Activated CD4-positive, alpha-beta T cell treated with anti-CD3 and anti-CD28 coated beads, Interleukin-2, amount 50 U/mL, for 48 hours (primary cell): ENCODE measurements around the gene UNC5A.
"Not testable (repeated sequence)": the region's sequence is repeated elsewhere in the genome, so short reads cannot be mapped to it uniquely, and the experiment has no call there.

Source experiments
- DNase-seq, 2 experiments: peaks; one replicate each; pipeline ENCODE4 v3.0.0-alpha.2; 2020

The UNC5A gene

DNA sequence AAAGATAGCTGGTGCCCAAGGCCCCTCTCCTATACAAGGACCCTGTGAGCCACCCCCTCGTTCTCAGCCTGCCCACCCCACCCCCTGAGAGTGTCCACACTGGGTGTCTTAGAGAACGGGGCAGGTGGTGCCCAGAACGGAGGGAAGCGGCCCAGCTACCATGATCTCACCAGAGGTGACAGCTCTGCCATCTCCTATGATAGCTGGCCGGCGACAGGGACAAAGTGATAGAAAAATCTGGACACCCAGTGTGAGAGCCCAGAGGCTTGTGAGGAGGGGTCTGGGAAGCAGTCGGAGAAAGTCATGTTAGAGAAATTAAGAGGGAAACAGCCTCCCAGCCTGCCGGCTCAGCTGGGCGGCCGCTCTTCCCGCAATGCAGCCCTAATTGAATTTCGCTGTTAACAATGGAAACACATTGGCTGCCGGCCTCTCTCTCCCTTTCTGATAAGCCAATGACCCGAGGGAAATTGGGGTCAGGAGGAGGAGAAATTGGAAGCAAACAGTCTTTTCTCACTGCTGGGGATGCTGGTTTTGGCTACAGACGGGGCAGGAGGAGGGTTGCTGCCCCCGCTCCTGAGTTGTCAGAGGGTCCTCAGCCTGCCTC is 56.5 kb downstream of the UNC5A start:
- no peak for DNase-seq

DNA sequence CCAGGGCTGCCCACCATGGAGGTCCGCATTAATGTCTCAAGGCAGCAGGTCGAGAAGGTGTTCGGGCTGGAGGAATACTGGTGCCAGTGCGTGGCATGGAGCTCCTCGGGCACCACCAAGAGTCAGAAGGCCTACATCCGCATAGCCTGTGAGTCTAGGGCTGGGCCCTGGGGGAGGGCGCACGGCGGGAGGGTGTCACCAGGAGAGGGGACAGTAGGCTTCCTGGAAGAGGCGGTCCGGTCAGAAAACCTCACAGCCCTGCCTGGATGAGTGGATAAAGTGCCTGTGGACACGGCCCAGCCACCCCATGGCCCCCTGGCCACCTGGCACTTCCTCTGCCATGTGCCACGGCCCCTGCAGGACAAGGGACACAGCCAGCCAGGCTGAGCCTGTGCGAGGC is 57.8 kb downstream of the UNC5A start:
- DNase-seq = no peak

DNA sequence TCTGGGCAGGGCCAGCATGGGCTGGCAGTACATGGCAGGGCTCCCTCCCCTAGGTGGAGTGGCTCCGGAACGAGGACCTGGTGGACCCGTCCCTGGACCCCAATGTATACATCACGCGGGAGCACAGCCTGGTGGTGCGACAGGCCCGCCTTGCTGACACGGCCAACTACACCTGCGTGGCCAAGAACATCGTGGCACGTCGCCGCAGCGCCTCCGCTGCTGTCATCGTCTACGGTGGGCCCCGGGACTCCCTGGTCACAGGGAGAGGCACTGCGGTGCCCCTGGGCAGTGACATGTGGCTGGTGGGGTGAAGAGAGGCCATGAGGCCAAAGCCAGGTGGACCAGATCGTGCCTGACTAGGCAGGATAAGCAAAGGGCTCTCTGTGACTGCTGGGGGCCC is 58.4 kb downstream of the UNC5A start:
- no peak for DNase-seq

- DNase-seq = no peak
These were observed 59.2 kb downstream of the UNC5A start for GRCh38 chr5:176869501-176870109.

DNA sequence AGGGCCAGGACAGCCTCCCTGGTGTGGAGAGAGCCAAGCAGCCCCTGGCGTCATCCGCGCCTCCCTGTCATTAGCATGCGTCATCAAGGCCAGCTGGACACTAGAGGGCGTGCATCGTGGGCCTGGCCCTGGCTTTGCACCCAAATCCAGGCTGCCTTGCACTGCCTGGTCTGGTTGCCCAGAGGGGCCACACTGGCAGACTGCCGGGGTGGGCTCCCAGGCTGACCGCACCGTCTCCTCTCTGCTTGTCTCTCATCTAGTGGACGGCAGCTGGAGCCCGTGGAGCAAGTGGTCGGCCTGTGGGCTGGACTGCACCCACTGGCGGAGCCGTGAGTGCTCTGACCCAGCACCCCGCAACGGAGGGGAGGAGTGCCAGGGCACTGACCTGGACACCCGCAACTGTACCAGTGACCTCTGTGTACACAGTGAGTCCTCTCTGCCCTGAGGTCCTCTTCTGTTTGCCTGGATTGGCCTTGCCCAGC is 59.8 kb downstream of the UNC5A start:
- no peak for DNase-seq

DNA sequence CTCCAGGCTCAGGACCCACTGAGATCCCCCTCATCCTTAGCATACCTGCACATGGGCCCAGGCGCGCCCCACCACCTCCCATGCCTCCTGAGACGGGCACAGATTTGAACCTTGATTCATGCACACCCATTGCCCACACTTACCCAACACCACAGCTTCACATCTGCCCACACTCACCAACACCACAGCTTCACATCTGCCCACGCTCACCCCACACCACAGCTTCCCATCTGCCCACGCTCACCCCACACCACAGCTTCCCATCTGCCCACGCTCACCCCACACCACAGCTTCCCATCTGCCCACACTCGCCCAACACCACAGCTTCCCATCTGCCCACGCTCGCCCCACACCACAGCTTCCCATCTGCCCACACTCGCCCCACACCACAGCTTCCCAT is 60.3 kb downstream of the UNC5A start:
- DNase-seq = not testable (repeated sequence)

- DNase-seq = not testable (repeated sequence)
These were observed 62.2 kb downstream of the UNC5A start for GRCh38 chr5:176872586-176872985.

- not testable (repeated sequence) for DNase-seq
These were observed 62.7 kb downstream of the UNC5A start for GRCh38 chr5:176873011-176873410.

- DNase-seq = no peak
These were observed 63.3 kb downstream of the UNC5A start for GRCh38 chr5:176873541-176874172.

DNA sequence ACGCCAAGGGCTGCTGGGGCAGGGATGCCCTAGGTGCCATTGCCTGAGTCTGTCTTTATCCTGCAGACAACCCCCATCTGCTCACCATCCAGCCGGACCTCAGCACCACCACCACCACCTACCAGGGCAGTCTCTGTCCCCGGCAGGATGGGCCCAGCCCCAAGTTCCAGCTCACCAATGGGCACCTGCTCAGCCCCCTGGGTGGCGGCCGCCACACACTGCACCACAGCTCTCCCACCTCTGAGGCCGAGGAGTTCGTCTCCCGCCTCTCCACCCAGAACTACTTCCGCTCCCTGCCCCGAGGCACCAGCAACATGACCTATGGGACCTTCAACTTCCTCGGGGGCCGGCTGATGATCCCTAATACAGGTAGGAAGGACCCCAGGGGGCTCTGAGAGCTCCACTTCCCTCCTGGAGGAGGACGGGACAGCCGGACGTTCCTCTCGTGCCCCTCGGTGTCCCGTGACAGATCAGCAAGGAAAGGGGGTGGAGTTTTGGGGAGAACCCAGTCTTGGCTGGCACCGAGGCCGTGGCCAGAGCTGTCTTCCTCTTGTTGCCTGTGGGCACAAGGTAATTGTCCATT is 63.9 kb downstream of the UNC5A start:
- no peak for DNase-seq

GRCh38 chr5:176875014-176875550 is 64.7 kb downstream of the UNC5A start:
- DNase-seq = no peak

GRCh38 chr5:176875783-176876505 is 65.6 kb downstream of the UNC5A start:
- DNase-seq = no peak

DNA sequence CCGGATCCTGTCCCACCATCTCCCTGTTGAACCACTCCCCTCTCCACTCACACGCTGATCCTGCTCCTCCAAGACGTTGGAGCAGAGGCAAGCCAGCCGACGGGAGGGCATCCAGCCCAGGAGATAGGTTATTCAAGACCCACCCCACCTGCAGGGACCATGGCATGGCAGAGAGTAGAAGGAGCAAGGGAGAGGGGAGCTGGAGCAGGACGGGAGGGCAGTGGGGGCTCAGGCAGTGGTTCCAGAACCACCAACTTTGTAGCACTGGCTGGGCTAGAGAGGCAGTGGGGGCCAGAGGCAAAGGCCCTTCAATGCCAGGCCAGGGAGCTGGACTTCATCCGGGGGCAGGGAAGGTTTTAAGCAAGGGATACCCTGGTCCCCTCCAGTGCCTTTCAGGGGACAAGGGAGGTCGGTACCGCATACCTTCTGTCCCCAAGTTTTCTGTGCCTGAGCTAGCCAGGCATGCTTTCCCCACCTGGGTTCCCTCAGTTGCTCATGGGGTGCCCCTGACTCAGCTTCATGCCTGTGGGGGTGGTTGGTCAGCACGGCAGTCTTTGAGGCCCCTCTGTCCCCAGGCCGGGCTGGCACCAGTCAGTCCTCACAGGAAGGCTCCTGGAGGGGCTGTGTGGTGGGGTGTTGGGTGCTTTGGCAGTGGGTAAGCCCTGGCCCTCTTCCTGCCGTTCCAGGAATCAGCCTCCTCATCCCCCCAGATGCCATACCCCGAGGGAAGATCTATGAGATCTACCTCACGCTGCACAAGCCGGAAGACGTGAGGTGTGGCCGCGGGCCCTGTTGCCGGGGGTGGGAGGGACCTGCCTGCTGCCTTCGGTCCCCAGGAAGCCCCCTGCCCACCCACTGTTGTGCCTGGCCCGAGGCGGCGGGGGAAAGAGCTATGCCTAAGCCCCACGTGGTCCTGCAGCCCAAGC is 66.4 kb downstream of the UNC5A start:
- no peak for DNase-seq

DNA sequence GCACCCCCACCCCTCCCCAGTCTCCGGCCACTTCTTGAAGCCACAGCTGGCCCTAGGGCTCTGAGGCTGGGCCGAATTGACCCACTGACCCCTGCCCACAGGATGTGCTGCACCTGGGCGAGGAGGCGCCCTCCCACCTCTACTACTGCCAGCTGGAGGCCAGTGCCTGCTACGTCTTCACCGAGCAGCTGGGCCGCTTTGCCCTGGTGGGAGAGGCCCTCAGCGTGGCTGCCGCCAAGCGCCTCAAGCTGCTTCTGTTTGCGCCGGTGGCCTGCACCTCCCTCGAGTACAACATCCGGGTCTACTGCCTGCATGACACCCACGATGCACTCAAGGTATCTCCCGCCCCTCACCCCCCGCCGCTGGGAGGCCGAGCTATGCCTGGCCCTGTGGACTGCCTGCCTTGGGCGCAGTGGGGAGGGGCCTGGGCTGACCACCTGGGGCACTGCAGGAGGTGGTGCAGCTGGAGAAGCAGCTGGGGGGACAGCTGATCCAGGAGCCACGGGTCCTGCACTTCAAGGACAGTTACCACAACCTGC is 67.5 kb downstream of the UNC5A start:
- no peak for DNase-seq

DNA sequence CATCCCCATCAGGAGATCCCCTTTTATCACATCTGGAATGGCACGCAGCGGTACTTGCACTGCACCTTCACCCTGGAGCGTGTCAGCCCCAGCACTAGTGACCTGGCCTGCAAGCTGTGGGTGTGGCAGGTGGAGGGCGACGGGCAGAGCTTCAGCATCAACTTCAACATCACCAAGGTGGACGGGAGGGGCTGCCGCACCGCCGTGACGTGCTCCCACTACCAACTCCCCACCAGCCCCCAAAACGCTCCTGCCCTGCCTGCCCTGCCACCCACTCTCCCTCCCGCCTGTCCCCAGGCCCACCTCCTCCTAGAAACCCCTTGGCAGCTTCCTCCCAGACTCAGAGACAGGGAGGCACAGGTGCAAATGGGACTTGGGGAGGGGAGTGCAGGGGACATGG is 68.1 kb downstream of the UNC5A start:
- DNase-seq = no peak

- no peak for DNase-seq
These were observed 68.7 kb downstream of the UNC5A start for GRCh38 chr5:176878906-176879662.

DNA sequence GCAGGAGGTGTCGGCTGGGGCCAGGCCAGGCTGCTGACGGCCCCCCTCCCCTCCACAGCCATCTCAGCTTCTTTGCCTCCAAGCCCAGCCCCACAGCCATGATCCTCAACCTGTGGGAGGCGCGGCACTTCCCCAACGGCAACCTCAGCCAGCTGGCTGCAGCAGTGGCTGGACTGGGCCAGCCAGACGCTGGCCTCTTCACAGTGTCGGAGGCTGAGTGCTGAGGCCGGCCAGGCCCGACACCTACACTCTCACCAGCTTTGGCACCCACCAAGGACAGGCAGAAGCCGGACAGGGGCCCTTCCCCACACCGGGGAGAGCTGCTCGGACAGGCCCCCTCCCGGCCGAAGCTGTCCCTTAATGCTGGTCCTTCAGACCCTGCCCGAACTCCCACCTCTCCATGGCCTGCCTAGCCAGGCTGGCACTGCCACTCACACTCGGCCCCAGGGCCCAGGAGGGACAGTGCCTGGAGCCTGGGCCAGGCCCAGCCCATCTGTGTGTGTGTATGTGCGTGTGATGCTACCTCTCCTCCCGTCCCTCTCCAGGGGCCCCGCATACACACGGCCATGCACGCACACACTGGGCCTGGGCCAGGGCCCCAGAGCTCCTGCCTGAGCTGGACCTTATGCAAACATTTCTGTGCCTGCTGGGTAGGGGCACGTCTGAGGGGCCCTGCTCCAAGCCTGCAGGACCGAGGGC is 69.5 kb downstream of the UNC5A start:
- no peak for DNase-seq

GRCh38 chr5:176880366-176881020 is 70.1 kb downstream of the UNC5A start:
- no peak for DNase-seq

DNA sequence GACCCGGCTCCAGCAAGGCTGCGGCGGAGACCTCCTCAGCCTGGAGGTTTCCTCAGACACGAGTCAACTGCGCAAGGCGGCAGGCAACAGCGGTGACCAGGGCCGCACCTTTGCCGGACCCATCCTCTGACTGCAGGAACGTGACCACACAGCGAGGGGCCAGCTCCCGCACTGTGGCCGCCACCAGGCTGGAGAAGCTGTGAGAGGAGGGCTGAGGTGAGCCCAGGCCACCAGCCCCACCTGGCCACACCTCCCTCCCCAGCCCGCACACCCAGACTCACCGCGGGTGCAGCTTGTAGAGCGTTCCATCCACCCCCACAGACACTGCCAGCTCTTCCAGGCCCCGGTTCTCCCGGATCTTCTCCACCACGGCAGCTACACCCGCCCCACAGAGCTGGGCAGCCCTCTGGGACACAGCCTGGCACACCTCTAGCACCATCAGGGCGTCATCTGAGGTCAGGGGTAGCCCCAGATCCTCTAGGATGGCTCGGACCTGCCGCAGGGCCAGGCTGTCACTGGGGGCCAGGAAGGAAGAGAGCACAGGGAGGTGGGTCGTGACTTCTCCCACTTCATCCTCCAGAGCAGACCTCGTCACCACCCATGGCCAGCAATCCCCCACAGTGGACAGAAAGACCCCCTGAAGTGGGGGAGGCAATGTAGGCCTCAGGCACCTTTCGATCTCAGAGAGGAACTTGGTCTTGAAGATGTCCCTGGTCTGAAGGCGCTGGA is 70.8 kb downstream of the UNC5A start:
- no peak for DNase-seq
